OCI-LY1 (cell line): Measurements from ENCODE around the gene GSTM1.

ENCODE experiments used
- CTCF ChIP-seq: fragments of 200-600 bp; sonication (generic), shearing (Covaris generic); IDR thresholded peaks from 2 replicates; pipeline ENCODE4 v1.5.1; 2017; ENCODE audit warnings: mild to moderate bottlenecking, antibody characterized with exemption, low read length, moderate library complexity, mixed read lengths
- EZH2 ChIP-seq: fragments of 200-600 bp; sonication (generic), shearing (Covaris generic); IDR thresholded peaks from 2 replicates; pipeline ENCODE4 v1.8.0; 2017; ENCODE audit warnings: borderline replicate concordance, mixed run types, mild to moderate bottlenecking, antibody characterized with exemption, low read length, moderate library complexity, mixed read lengths

GRCh38 chr1:109644670-109645069 is 42.9 kb upstream of the GSTM1 start:
- TF ChIP-seq CTCF (no peak), EZH2 (no peak)
